Esophagus (tissue), 2 donors: ENCODE results near the gene ETFDH. TPM values are rescaled to one million over a fixed set of nuclear protein-coding genes. Genes with fewer than 3 reads are reported as not detected.
"Not testable (repeated sequence)": the region's sequence is repeated elsewhere in the genome, so short reads cannot be mapped to it uniquely, and the experiment has no call there.

Experiments
- H3K27ac ChIP-seq, 2 donors: one replicate each; pipeline ENCODE4 v1.5.1; 2013; ENCODE audit warnings: low read depth in 2 of 2, mild to moderate bottlenecking in 2 of 2, inconsistent platforms in 1 of 2, low read length in 1 of 2, moderate library complexity in 1 of 2
- H3K27me3 ChIP-seq, 2 donors: one replicate each; pipeline ENCODE4 v1.6.1; 2013; ENCODE audit warnings: low read length in 2 of 2, control low read depth in 1 of 2, mild to moderate bottlenecking in 1 of 2; ENCODE audit not compliant: insufficient read depth in 2 of 2, control insufficient read depth in 1 of 2
- H3K36me3 ChIP-seq, 2 donors: one replicate each; pipeline ENCODE4 v1.6.1; 2013; ENCODE audit warnings: low read length in 1 of 2; ENCODE audit not compliant: control insufficient read depth in 2 of 2, insufficient read depth in 2 of 2
- H3K4me1 ChIP-seq, 2 donors: one replicate each; pipeline ENCODE4 v1.6.1; 2013; ENCODE audit warnings: low read length in 1 of 2; ENCODE audit not compliant: control insufficient read depth in 2 of 2, insufficient read depth in 2 of 2
- H3K4me3 ChIP-seq, 2 donors: one replicate each; pipeline ENCODE4 v1.5.1; 2013; ENCODE audit warnings: low read length in 2 of 2, mild to moderate bottlenecking in 2 of 2, low read depth in 1 of 2, moderate library complexity in 1 of 2
- H3K9me3 ChIP-seq, 2 donors: one replicate each; pipeline ENCODE4 v1.6.1; 2013; ENCODE audit warnings: mild to moderate bottlenecking in 2 of 2, low read depth in 1 of 2, low read length in 1 of 2, moderate library complexity in 1 of 2; ENCODE audit not compliant: control insufficient read depth in 2 of 2, insufficient read depth in 1 of 2
- WGBS, 2 donors: extraction: QIAGEN DNeasy Blood & Tissue Kit; methylation state at CpG; one replicate each; pipeline ENCODE4 v1.1.7; 2013; 5-methylcytosine and 5-hydroxymethylcytosine counted together
- polyA plus RNA-seq, 2 donors: library from polyadenylated mRNA; stranded (reverse); fragments of 200-250 nt; gene quantifications; one replicate each; pipeline ENCODE4 v1.2.3, GENCODE V29; 2013
- donor health status: healthy with polysubstance abuse.
- donor health status: Bipolar disorder and iron deficiency.

ETFDH gene
- polyA plus RNA-seq, 2 donors, result 23.7 to 30.6 TPM

- WGBS, 2 donors, result 42 to 55% methylated on average over 1 of the region's 1 CpG
- Histone ChIP-seq H3K4me3 (no peak overlapping the region), H3K27ac (no peak overlapping the region), H3K9me3 (no peaks in the 10 kb centered on the region), H3K36me3 (no peaks in the 10 kb centered on the region), H3K27me3 (no peaks in the 10 kb centered on the region), H3K4me1 (no peaks in the 10 kb centered on the region)
These were observed 15.7 kb upstream of the ETFDH start for GRCh38 chr4:158656439-158656838.

DNA sequence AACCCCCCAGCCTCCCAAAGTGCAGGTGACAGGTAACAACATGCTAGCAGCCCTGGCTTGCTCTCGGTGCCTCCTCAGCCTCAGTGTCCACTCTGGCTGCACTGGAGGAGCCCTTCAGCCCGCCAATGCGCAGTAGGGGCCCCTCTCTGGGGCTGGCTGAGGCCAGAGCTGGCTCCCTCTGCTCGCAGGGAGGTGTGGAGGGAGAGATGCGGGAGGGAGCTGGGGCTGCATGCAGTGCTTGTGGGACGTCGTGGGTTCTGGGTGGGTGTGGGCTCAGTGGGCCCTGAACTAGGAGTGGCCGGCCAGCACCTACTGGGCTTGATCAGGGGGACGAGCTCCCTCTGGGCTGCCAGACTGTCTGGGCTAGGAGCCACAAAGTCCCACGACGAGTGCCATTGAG lies 14.8 kb upstream of the ETFDH start:
- Histone ChIP-seq H3K27ac (no peak overlapping the region), H3K9me3 (no peaks in the 10 kb centered on the region), H3K36me3 (no peaks in the 10 kb centered on the region), H3K4me1 (no peaks in the 10 kb centered on the region), H3K27me3 (no peaks in the 10 kb centered on the region), H3K4me3 (no peak overlapping the region)
- 91 to 93% methylated on average over 11 of the region's 11 CpGs for WGBS, 2 donors

DNA sequence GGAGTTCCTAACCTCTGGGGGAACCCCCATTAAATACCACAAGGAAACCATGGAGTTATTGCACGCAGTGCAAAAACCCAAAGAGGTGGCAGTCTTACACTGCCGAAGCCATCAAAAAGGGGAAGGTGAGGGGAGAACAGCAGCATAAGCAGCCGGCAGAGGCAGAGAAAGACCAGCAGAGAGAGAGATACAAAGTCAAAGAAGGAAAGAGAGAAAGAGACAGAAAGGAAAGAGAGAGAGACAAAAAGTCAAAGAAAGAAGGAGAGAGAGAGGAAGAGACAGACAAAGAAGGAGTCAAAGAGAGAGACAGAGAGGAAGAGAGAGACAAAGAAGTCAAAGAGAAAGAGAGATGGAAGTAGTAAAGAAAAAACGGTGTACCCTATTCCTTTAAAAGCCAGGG lies 8.8 kb upstream of the ETFDH start:
- H3K36me3 ChIP-seq, H3K27ac ChIP-seq, H3K27me3 ChIP-seq, H3K4me3 ChIP-seq, H3K4me1 ChIP-seq, H3K9me3 ChIP-seq: not testable (repeated sequence)
- WGBS, 2 donors, result 56 to 60% methylated on average over 4 of the region's 4 CpGs

- not testable (repeated sequence) for H3K4me3 ChIP-seq, H3K9me3 ChIP-seq, H3K4me1 ChIP-seq, H3K27ac ChIP-seq, H3K36me3 ChIP-seq, H3K27me3 ChIP-seq
- WGBS, 2 donors, result 79 to 82% methylated on average over 8 of the region's 8 CpGs
These were observed 8.1 kb upstream of the ETFDH start for GRCh38 chr4:158663707-158664625.

GRCh38 chr4:158664806-158665205 lies 7.3 kb upstream of the ETFDH start:
- H3K27ac ChIP-seq, result no peak overlapping the region
- H3K4me3 ChIP-seq, result no peak overlapping the region
- H3K4me1 ChIP-seq, result no peaks in the 10 kb centered on the region
- no peaks in the 10 kb centered on the region for H3K36me3 ChIP-seq
- WGBS, 2 donors, result 98% methylated on average over 18 of the region's 18 CpGs
- H3K9me3 ChIP-seq, result no peaks in the 10 kb centered on the region
- H3K27me3 ChIP-seq, result no peaks in the 10 kb centered on the region

- H3K36me3 ChIP-seq, result no peaks in the 10 kb centered on the region
- H3K27ac ChIP-seq, result no peak overlapping the region
- WGBS, 2 donors, result 95 to 98% methylated on average over 2 of the region's 2 CpGs
- no peaks in the 10 kb centered on the region for H3K4me1 ChIP-seq
- no peaks in the 10 kb centered on the region for H3K27me3 ChIP-seq
- H3K4me3 ChIP-seq, result no peak overlapping the region
- H3K9me3 ChIP-seq, result no peaks in the 10 kb centered on the region
These were observed 5.2 kb upstream of the ETFDH start for GRCh38 chr4:158666892-158667291.

DNA sequence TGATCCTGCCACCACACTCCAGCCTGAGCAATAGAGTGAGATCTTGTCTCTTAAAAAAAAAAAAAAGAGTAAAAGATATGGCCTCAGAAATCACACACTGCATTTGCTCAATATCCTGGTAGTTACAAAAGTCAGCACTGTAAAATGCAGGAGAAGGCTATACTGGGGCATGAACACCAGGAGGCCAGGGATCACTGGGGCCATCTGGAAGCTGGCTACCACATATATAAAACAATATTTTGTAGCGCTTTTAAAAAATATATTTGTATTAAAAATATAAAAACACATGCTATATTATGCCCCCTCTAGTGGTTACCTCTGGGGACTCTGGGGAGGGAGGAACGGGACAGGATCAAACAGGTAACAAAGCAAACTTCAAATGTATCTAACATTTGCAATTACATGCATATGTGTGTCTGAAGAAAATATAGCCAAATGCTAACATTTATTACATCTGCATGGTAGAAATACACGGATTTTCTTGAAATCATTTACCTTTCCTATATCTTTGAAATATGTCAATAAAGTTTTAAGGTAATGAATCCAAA lies 4.4 kb upstream of the ETFDH start:
- no peaks in the 10 kb centered on the region for H3K4me1 ChIP-seq
- no peaks in the 10 kb centered on the region for H3K27me3 ChIP-seq
- no peak overlapping the region for H3K27ac ChIP-seq
- 78 to 79% methylated on average over 3 of the region's 3 CpGs for WGBS, 2 donors
- no peaks in the 10 kb centered on the region for H3K9me3 ChIP-seq
- no peaks in the 10 kb centered on the region for H3K36me3 ChIP-seq
- H3K4me3 ChIP-seq, result no peak overlapping the region

- 81 to 82% methylated on average over 7 of the region's 7 CpGs for WGBS, 2 donors
These were observed 2.8 kb upstream of the ETFDH start for GRCh38 chr4:158669310-158669709.

GRCh38 chr4:158670975-158671664 lies 976 bp upstream of the ETFDH start:
- no peaks in the 10 kb centered on the region for H3K27me3 ChIP-seq
- H3K4me3 ChIP-seq, result peak overlapping the region; percentile 75 to 92
- H3K4me1 ChIP-seq, result peaks cover 0 to 3% of the 10 kb centered on the region in 2 donors
- H3K9me3 ChIP-seq, result no peaks in the 10 kb centered on the region
- no peaks in the 10 kb centered on the region for H3K36me3 ChIP-seq
- WGBS, 2 donors, result 0% methylated on average over 34 to 35 of the region's 35 CpGs
- peak overlapping the region; percentile 99 for H3K27ac ChIP-seq

More at GRCh38 chr4:158669310-158669709, 2.8 kb upstream of the ETFDH start:
- H3K27me3 ChIP-seq, result no peaks in the 10 kb centered on the region
- H3K4me3 ChIP-seq, result no peak overlapping the region
- H3K9me3 ChIP-seq, result no peaks in the 10 kb centered on the region
- no peaks in the 10 kb centered on the region for H3K36me3 ChIP-seq
- peaks cover 0 to 3% of the 10 kb centered on the region in 2 donors for H3K4me1 ChIP-seq
- no peak overlapping the region for H3K27ac ChIP-seq
